NCI-H2107 treated with DMSO at 0.1 percent for 48 hours (cell line): ENCODE results near the gene XKR7.

ENCODE experiments used
- DNase-seq: peaks from one replicate; lab custom pipeline; 2025; ENCODE audit not compliant: unreplicated experiment; lab: John Stamatoyannopoulos, UW

XKR7 gene

DNA sequence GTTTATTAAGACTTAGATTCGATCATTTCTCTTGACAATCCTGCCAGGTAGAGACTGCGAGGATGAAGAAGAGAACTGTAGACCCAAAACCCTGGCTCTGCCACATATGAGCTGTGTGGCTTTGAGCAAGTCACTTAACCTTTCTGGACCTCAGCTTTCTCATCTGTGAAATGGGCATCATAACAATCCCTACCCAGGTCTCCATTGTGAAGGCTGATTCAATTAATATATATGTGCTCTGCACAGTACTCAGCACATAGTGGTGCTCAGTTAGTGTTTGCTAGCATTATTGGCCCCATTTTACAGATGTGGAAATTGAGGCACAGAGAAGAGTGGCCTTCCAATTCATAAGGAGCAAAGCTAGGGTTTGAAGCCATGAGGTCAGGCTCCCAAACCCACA is 7.9 kb downstream of the XKR7 start:
- no peak for DNase-seq

DNA sequence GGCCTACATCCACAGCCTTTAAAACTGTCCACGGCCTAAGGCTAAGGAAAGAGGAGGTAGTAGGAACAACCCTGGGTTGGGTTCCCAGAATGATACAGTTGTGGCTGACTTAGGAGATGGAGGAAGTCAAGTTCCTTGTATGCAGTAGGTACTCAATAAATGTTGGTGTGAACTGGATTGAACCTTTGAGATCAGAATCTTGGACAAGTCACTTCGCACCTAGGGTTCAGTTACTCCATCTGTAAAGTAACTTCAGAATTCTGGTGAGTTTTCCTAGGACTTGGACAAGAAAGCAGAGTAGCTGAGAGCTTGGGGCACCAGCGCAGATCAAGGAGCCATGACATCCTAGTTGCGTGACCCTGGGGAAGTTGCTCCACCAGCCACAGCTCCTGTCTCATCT is 9.1 kb downstream of the XKR7 start:
- DNase-seq: no peak

- no peak for DNase-seq
Measured at GRCh38 chr20:31979713-31980426, 11.9 kb downstream of the XKR7 start.

GRCh38 chr20:31981784-31982183 is 13.8 kb downstream of the XKR7 start:
- DNase-seq: no peak

- DNase-seq: no peak
Measured at GRCh38 chr20:31984981-31985471, 17.1 kb downstream of the XKR7 start.

GRCh38 chr20:31987744-31988143 is 19.8 kb downstream of the XKR7 start:
- DNase-seq: no peak

DNA sequence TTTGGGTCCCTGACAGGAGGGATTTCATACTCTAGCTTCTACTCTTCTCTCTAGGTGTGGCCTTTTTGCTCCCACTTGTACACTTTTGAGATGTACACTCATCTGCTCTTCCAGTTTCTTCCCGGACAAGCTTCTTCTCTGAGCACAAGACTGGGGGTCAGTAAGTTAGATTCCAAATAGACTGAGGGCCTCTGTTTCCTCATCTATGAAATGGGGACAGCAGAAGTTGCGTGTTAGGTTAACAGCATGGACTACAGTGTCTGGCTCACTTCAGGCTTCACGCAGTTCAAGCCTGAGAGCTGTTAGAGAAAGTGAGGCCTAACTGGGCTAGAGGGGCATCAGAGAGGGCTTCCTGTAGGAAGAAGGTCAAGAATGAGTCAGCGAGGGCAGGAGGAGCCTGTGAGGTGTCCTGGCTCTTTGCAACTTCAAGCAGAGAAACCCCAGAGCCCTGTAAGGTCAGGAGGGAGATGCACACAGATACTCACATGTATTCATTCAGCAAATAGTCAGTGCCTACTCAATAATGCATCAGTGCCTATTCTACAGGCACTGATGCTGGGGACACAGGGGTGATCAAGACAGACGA is 20.6 kb downstream of the XKR7 start:
- DNase-seq: no peak

GRCh38 chr20:31989030-31989645 is 21.2 kb downstream of the XKR7 start:
- DNase-seq: no peak

- no peak for DNase-seq
Measured at GRCh38 chr20:31990641-31991338, 22.8 kb downstream of the XKR7 start.

GRCh38 chr20:31991339-31991705 is 23.4 kb downstream of the XKR7 start:
- no peak for DNase-seq

DNA sequence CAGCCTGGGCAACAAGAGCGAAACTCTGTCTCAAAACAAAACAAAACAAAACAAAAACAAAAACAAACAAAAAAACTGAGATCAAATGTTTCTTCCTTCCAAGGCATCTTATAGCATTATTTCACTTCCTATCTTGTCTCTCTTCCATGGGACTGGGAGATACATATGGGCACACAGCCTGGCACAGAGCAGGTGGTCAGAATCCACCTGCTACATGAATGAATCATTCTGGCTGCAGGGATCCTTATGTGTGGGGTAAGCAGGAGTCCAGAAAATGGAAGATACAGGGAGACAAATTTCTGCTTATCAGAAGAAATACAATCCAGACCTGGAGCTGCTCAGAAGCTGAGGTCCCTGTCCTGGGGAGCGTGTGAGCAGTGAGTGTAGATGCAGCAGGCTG is 24.1 kb downstream of the XKR7 start:
- no peak for DNase-seq

- no peak for DNase-seq
Measured at GRCh38 chr20:31996996-31997395, 29.0 kb downstream of the XKR7 start.

DNA sequence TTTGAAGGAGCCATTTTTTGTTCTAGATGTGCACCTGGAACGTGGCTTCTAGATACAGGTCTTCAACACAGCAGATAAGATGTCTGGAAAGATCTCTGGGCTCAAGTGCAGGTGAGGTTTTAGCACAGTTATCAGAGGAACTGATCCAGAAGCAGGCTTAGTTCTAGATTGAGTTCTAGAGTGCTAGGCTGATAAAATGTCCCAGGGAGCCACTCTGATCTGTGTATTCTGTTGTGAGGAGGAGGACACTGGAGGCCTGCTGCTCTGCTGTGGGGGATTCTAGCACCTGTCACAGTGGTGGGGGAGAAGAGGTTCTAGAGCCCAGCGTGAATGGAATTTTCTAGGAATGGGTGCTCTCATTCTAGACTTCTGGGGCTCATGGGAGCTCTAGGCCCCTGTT is 30.3 kb downstream of the XKR7 start:
- no peak for DNase-seq

- DNase-seq: no peak
Measured at GRCh38 chr20:32003325-32003724, 35.4 kb downstream of the XKR7 start.

- no peak for DNase-seq
Measured at GRCh38 chr20:32004963-32005362, 37.0 kb downstream of the XKR7 start.

DNA sequence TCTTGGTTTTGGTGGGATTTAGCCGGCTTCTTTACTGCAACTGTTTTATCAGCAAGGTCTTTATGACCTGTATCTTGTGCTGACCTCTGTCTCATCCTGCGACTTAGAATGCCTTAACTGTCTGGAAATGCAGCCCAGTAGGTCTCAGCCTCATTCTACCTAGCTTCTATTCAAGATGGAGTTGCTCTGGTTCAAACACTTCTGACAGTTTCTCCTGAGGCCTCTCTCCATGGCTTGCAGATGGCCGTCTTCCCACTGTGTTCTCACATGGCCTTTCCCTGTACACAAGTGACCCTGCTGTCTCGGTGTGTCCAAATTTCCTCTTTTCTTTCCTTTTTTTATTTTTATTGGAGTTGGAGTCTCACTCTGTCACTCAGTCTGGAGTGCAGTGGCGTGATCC is 38.1 kb downstream of the XKR7 start:
- no peak for DNase-seq

GRCh38 chr20:32006841-32007786 is 39.2 kb downstream of the XKR7 start:
- peak; percentile 17 for DNase-seq

GRCh38 chr20:32007787-32008616 is 40.1 kb downstream of the XKR7 start:
- DNase-seq: no peak

- no peak for DNase-seq
Measured at GRCh38 chr20:32009564-32009963, 41.6 kb downstream of the XKR7 start.

DNA sequence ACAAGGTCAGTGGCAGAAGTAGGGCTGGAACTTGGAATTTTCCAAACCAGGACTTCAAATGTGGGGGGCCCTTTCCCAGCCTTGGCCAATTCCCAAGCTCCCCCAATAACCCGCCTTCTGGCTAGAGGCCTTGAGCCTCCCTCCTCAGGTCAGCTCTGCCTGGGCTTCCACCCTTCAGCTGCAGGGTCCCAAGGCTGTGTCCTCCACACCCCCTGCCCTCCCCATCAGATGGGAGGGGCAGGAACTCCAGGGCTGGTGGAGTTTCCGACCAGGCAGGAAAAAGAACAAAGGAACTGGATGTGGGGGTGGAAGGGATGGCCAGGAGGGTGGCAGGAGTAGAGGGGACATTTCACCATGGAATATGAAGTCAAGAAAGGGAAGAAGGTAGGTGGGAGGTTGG is 42.1 kb downstream of the XKR7 start, which contains the start of gene CCM2L:
Gene CCM2L (plus strand): TSS at position 338 of the 400 bp plus-strand sequence. CDS start 17 bp downstream, at position 355.
- no peak for DNase-seq
